HCT116 (cell line): ENCODE data around the gene ZNF624. TPM values are rescaled to one million over a fixed set of nuclear protein-coding genes. Genes with fewer than 3 reads are reported as not detected.

Experiments used
- ATAC-seq: fragments of 200-7000 bp; cut with Tn5 transposase; 2 replicates; pipeline ENCODE4 v1.9.1; 2020; ENCODE audit warnings: mild to moderate bottlenecking, moderate library complexity
- BruUV-seq: library from RNA; stranded (reverse); fragments of 400-500 nt; replicated peaks from 2 replicates; lab custom pipeline; 2021; lab: Mats Ljungman, UMichigan
- CTCF ChIA-PET: fragments of 300-600 bp; sonication (Branson Sonifier 250); formaldehyde crosslinking; loops from one replicate; lab custom pipeline; 2021; ENCODE audit warnings: antibody characterized with exemption; lab: Charles Lee
- POLR2A ChIA-PET: fragments of 300-600, 350-600 bp; sonication (Branson Sonifier 250); formaldehyde crosslinking; loops from one replicate; lab custom pipeline; 2021; ENCODE audit warnings: antibody characterized with exemption; lab: Charles Lee
- RAD21 ChIA-PET, 2 experiments: fragments of 300-600 bp; sonication (Branson Sonifier 250); formaldehyde crosslinking; loops; one replicate each; lab custom pipeline; 2023; ENCODE audit warnings: low total read pairs in 2 of 2; ENCODE audit not compliant: uncharacterized antibody in 2 of 2, unreplicated experiment in 2 of 2, low non-redundant PET in 1 of 2; lab: Charles Lee
- DNase-seq: peaks from one replicate; pipeline ENCODE4 v3.0.0-alpha.2; 2010; ENCODE audit warnings: low read depth, low spot score
- H2AFZ ChIP-seq: fragments of 200-600 bp; shearing (Covaris generic), sonication (generic); 2 replicates; pipeline ENCODE4 v1.6.1; 2017; ENCODE audit warnings: low read depth, mixed run types, mixed read lengths, antibody characterized with exemption, low read length; ENCODE audit not compliant: poor library complexity, severe bottlenecking
- H3K27ac ChIP-seq: 2 replicates; pipeline ENCODE4 v1.5.1; 2012; ENCODE audit warnings: low read depth, low read length
- H3K27me3 ChIP-seq: fragments of 200-600 bp; sonication (generic); 2 replicates; pipeline ENCODE4 v1.6.1; 2016; ENCODE audit warnings: mixed run types, low read length, mixed read lengths; ENCODE audit not compliant: insufficient read depth
- H3K36me3 ChIP-seq, 2 experiments: fragments of 200-500 bp in 1 of 2; fragments of 200-600 bp in 1 of 2; sonication (Bioruptor generic) in 1 of 2; sonication (generic) in 1 of 2; 2 replicates each; pipeline versions ENCODE4 v1.5.1 to v1.6.1; 2014 to 2016; ENCODE audit warnings: low read length in 2 of 2, inconsistent platforms in 1 of 2, mixed read lengths in 1 of 2, mixed run types in 1 of 2; ENCODE audit not compliant: insufficient read depth in 2 of 2, control insufficient read depth in 1 of 2
- H3K4me1 ChIP-seq, 2 experiments: fragments of 200-600 bp in 1 of 2; sonication (generic) in 1 of 2; 2 replicates each; pipeline versions ENCODE4 v1.5.1 to v1.6.1; 2012 to 2017; ENCODE audit warnings: low read length in 2 of 2, inconsistent platforms in 1 of 2, mild to moderate bottlenecking in 1 of 2, mixed read lengths in 1 of 2, mixed run types in 1 of 2, moderate library complexity in 1 of 2; ENCODE audit not compliant: insufficient read depth in 2 of 2, control insufficient read depth in 1 of 2
- H3K4me2 ChIP-seq: fragments of 200-600 bp; sonication (generic); 2 replicates; pipeline ENCODE4 v1.6.1; 2017; ENCODE audit warnings: mixed run types, low read length, mixed read lengths
- H3K4me3 ChIP-seq, 2 experiments: fragments of 200-600 bp in 1 of 2; sonication (generic) in 1 of 2; replicated peaks in 1 of 2; 2 replicates each; pipeline ENCODE4 v1.5.1; 2011 to 2016; ENCODE audit warnings: low read length in 2 of 2, control low read depth in 1 of 2, low read depth in 1 of 2, mild to moderate bottlenecking in 1 of 2, mixed read lengths in 1 of 2, mixed run types in 1 of 2
- H3K79me2 ChIP-seq: fragments of 200-600 bp; sonication (generic); 2 replicates; pipeline ENCODE4 v1.6.1; 2017; ENCODE audit warnings: mild to moderate bottlenecking, mixed run types, low read length, moderate library complexity, mixed read lengths; ENCODE audit not compliant: insufficient read depth
- H3K9ac ChIP-seq: fragments of 200-600 bp; sonication (generic); 2 replicates; pipeline ENCODE4 v1.6.1; 2016; ENCODE audit warnings: low read length, mixed read lengths
- H3K9me2 ChIP-seq: fragments of 200-600 bp; sonication (generic), shearing (Covaris generic); 2 replicates; pipeline ENCODE4 v1.6.1; 2017; ENCODE audit warnings: mixed run types, mild to moderate bottlenecking, moderate library complexity; ENCODE audit not compliant: insufficient read depth
- H3K9me3 ChIP-seq, 2 experiments: fragments of 200-500 bp in 1 of 2; fragments of 200-600 bp in 1 of 2; sonication (Bioruptor generic) in 1 of 2; sonication (generic) in 1 of 2; 2 replicates each; pipeline ENCODE4 v1.6.1; 2014 to 2017; ENCODE audit warnings: low read length in 2 of 2, mixed read lengths in 2 of 2, inconsistent platforms in 1 of 2, low read depth in 1 of 2, mild to moderate bottlenecking in 1 of 2, mixed run types in 1 of 2, moderate library complexity in 1 of 2; ENCODE audit not compliant: control insufficient read depth in 1 of 2, insufficient read depth in 1 of 2
- H4K20me1 ChIP-seq: fragments of 200-600 bp; sonication (generic), shearing (Covaris generic); 2 replicates; pipeline ENCODE4 v1.6.1; 2017; ENCODE audit warnings: mixed run types, mild to moderate bottlenecking, moderate library complexity; ENCODE audit not compliant: insufficient read depth
- ATF3 ChIP-seq: IDR thresholded peaks from 2 replicates; pipeline ENCODE4 v1.6.1; 2012
- CBX3 ChIP-seq: IDR thresholded peaks from 2 replicates; pipeline ENCODE4 v1.6.1; 2012; ENCODE audit warnings: low read depth
- CEBPB ChIP-seq: IDR thresholded peaks from 2 replicates; pipeline ENCODE4 v1.6.1; 2012; ENCODE audit warnings: low read depth
- ELF1 ChIP-seq: IDR thresholded peaks from 2 replicates; pipeline ENCODE4 v1.6.1; 2012; ENCODE audit warnings: low read depth, borderline replicate concordance
- EZH2 ChIP-seq: fragments of 200-600 bp; sonication (generic); IDR thresholded peaks from 2 replicates; pipeline ENCODE4 v1.6.1; 2017; ENCODE audit warnings: antibody characterized with exemption, mixed run types
- EZH2phosphoT487 ChIP-seq: fragments of 200-600 bp; IDR thresholded peaks from 2 replicates; pipeline ENCODE4 v1.6.1; 2018; ENCODE audit warnings: antibody characterized with exemption, borderline replicate concordance
- FOSL1 ChIP-seq: IDR thresholded peaks from 2 replicates; pipeline ENCODE4 v1.6.1; 2012; ENCODE audit warnings: low read depth
- JUND ChIP-seq: IDR thresholded peaks from 2 replicates; pipeline ENCODE4 v1.6.1; 2012
- MAX ChIP-seq: IDR thresholded peaks from 2 replicates; pipeline ENCODE4 v1.6.1; 2012
- POLR2A ChIP-seq: IDR thresholded peaks from 2 replicates; pipeline ENCODE4 v1.7.0; 2011; ENCODE audit warnings: borderline replicate concordance; ENCODE audit not compliant: insufficient read depth, insufficient read length; ENCODE audit errors: extremely low read depth
- RAD21 ChIP-seq: IDR thresholded peaks from 2 replicates; pipeline ENCODE4 v1.6.1; 2012; ENCODE audit warnings: low read depth, mild to moderate bottlenecking
- SP1 ChIP-seq: IDR thresholded peaks from 2 replicates; pipeline ENCODE4 v1.6.1; 2012; ENCODE audit warnings: low read depth
- YY1 ChIP-seq: IDR thresholded peaks from 2 replicates; pipeline ENCODE4 v1.6.1; 2011; ENCODE audit warnings: low read length, low read depth, moderate library complexity, mild to moderate bottlenecking; ENCODE audit not compliant: insufficient replicate concordance; ENCODE audit errors: extremely low read depth
- ZBTB33 ChIP-seq: IDR thresholded peaks from 2 replicates; pipeline ENCODE4 v1.6.1; 2011; ENCODE audit warnings: mild to moderate bottlenecking, low read length, moderate library complexity; ENCODE audit not compliant: insufficient replicate concordance; ENCODE audit errors: extremely low read depth
- ZFX ChIP-seq: fragments of 450-650 bp; IDR thresholded peaks from 2 replicates; pipeline ENCODE4 v1.6.1; 2017
- ZNF274 ChIP-seq: fragments of 200-500 bp; sonication (Bioruptor generic); IDR thresholded peaks from 2 replicates; pipeline ENCODE4 v1.6.1; 2014; ENCODE audit warnings: mild to moderate bottlenecking, low read depth, low read length, inconsistent platforms
- intact Hi-C: fragments of 100-400 bp; cut with micrococcal nuclease; formaldehyde crosslinking; loops from 2 replicates; pipeline ENCODE4 v1.10.0; 2022
- total RNA-seq: library from RNA; stranded (reverse); gene quantifications from one replicate; pipeline ENCODE4 v1.2.1, GENCODE V29; 2021; ENCODE audit not compliant: unreplicated experiment

Gene ZNF624
- total RNA-seq, 1 experiment from 2014 or later, result 2.9 TPM

GRCh38 chr17:16652252-16652651 is 1.4 kb downstream of the ZNF624 start:
- H3K4me2 ChIP-seq, result peak overlapping the region; percentile 92
- no peak for DNase-seq
- POLR2A ChIA-PET, result no interaction called here
- no peak overlapping the region for H3K9ac ChIP-seq
- H3K9me2 ChIP-seq, result no peaks in the 10 kb centered on the region
- no peaks in the 10 kb centered on the region for H3K36me3 ChIP-seq
- no peak overlapping the region for H2AFZ ChIP-seq
- RAD21 ChIA-PET, result no interaction called here
- no peaks in the 10 kb centered on the region for H3K79me2 ChIP-seq
- CTCF ChIA-PET, result no interaction called here
- no peaks in the 10 kb centered on the region for H3K9me3 ChIP-seq
- H3K4me3 ChIP-seq, result peak overlapping the region; percentile 59 to 72; a peak in 3 of 4 replicates
- TF ChIP-seq RAD21, result no peak
- TF ChIP-seq FOSL1, result no peak
- TF ChIP-seq JUND, result no peak
- no peak for TF ChIP-seq ZNF274
- TF ChIP-seq ZFX, result no peak
- no peak for TF ChIP-seq ELF1
- TF ChIP-seq MAX, result no peak
- no peak for TF ChIP-seq YY1
- no peak for TF ChIP-seq CEBPB
- TF ChIP-seq ATF3, result no peak
- no peak for TF ChIP-seq POLR2A
- no peak for TF ChIP-seq EZH2
- TF ChIP-seq CBX3, result no peak
- TF ChIP-seq SP1, result no peak
- TF ChIP-seq EZH2phosphoT487, result no peak
- no peak for TF ChIP-seq ZBTB33
- peak overlapping the region; percentile 76; the same call in 1 of the 2 replicates for H3K27ac ChIP-seq
- no peak for ATAC-seq
- intact Hi-C loops, result no loop called here
- no TSS peak for BruUV-seq
- H3K4me1 ChIP-seq, result peaks cover 6 to 16% of the 10 kb centered on the region in 2 experiments; a peak in 3 of 4 replicates
- no peaks in the 10 kb centered on the region for H4K20me1 ChIP-seq
- H3K27me3 ChIP-seq, result no peaks in the 10 kb centered on the region
